ENCODE data around the gene MAGI2. TPM values are rescaled to one million over a fixed set of nuclear protein-coding genes. Genes with fewer than 3 reads are reported as not detected.

The MAGI2 gene
- polyA plus RNA-seq, result 1 to 10 TPM in 3 of 4 donors, under 1 TPM in 1; 0.22 to 2.1 (median 1.5) TPM
- long read RNA-seq, donor 1, result 0 reads
- long read RNA-seq, donor 2, result 0 reads
- long read RNA-seq, donor 3, result 0 reads
- long read RNA-seq, donor 4, result 0 reads
- long read RNA-seq, donor 5, result 0 reads
- long read RNA-seq, donor 6, result 0 reads
- long read RNA-seq, donor 7, partial matches to known transcripts, result 40 of 79 reads
- long read RNA-seq, donor 7, other reads (novel, unspliced or antisense), result 39 of 79 reads
- long read RNA-seq, donor 8, result 0 reads
- long read RNA-seq, donor 9, result 0 reads
- long read RNA-seq, donor 10, result 0 reads

DNA sequence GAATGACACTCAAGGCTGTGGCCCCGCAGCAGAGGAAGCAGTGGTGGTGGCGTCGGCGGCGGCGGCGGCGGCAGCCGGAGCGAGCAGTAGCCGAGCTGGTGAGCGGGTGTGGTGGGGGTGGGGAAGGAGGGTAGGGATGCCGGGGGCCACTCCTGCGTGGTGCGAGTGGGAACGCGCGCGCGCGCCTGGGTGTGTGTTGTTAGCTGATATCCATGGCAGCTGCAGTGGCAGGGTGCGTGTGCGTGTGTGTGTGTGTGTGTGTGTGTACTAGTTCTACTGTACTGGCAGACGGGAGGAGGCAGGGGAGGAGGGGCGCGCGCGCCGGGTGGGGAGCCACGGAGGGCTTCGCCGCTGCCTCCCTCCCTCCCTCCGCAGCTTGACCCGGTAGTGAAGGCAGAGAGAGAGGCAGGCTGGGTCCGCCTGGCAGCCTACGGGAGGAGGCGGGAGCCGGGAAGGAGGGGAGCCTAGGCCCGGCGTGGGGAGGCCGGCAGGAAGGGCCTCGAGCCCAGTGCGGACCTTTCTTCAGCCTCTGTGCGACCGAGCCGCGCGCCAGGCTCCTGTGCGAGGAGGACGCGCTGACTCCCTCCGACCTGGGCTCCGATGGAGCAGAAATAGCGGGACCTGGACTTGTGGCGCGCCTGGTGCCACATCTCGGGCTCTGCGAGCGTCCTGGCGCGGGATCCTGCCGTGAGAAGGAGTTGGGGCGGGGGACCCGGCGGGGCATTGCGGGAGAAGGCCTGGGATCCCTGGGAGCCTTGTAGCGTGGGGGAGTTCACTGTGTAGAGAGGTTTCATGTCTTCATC, at the start of gene MAGI2:
Gene MAGI2, minus strand, starts transcription at position 110 of the 803 bp plus-strand sequence. CDS start 347 bp downstream, outside the sequence.
- 1 to 6% (median 3%) methylated on average over 57 to 67 of the region's 67 CpGs for WGBS, 3 donors
- Histone ChIP-seq H3K36me3 (ENCODE audit: control insufficient read depth in 3 of 3, insufficient read depth in 2 of 3, low read depth in 1 of 3, low read length in 3 of 3) (no peaks in the 10 kb centered on the region), H3K4me3 (ENCODE audit: low read depth in 1 of 3, low read length in 3 of 3) (peak within 1 kb of the TSS; percentile 32 to 71 (median 37)), H3K27ac (ENCODE audit: low read depth in 1 of 3, low read length in 2 of 3) (peak within 1 kb of the TSS; percentile 37 to 82 (median 63)), H3K9me3 (ENCODE audit: control insufficient read depth in 2 of 2, insufficient read depth in 1 of 2, low read depth in 1 of 2, low read length in 1 of 2) (no peaks in the 10 kb centered on the region), H3K4me1 (ENCODE audit: control insufficient read depth in 3 of 3, insufficient read depth in 2 of 3, low read depth in 1 of 3, low read length in 2 of 3) (peaks cover 0 to 7% (median 0%) of the 10 kb centered on the region in 3 donors), H3K27me3 (ENCODE audit: control insufficient read depth in 3 of 3, insufficient read depth in 3 of 3, low read length in 3 of 3) (peaks cover 9 to 51% (median 15%) of the 10 kb centered on the region in 3 donors)
- FAIRE-seq (no peak), DNase-seq (peak in 1 of 2 donors; percentile 49)

DNA sequence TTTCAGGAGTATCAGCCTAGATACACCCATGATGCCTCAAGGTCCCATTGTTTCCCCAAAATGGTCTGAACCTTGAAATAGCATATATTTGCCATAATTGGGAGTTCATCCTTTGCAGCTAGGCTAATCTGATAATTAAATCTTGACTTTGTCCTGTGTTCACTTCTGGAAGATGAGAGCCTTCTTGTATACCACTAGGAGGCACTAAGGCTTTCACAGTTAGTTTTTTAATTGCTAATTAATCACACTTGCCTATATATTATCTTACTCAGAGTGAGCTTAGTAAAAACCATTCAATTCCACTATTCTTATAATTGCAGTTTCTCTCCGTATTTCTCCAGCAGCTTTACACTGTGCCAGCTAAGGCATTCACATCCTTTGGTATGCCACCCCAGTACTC, 48.7 kb upstream of the MAGI2 start:
- H3K9me3 ChIP-seq (ENCODE audit: control insufficient read depth in 2 of 2, insufficient read depth in 1 of 2, low read depth in 1 of 2, low read length in 1 of 2), result no peaks in the 10 kb centered on the region
- WGBS, 3 donors, result 66 to 86% (median 69%) methylated on average over 1 of the region's 1 CpG
- no peak overlapping the region for H3K4me3 ChIP-seq (ENCODE audit: low read depth in 1 of 3, low read length in 3 of 3)
- FAIRE-seq, result no peak
- H3K36me3 ChIP-seq (ENCODE audit: control insufficient read depth in 3 of 3, insufficient read depth in 2 of 3, low read depth in 1 of 3, low read length in 3 of 3), result no peaks in the 10 kb centered on the region
- no peaks in the 10 kb centered on the region for H3K4me1 ChIP-seq (ENCODE audit: control insufficient read depth in 3 of 3, insufficient read depth in 2 of 3, low read depth in 1 of 3, low read length in 2 of 3)
- peak in 1 of 2 donors; percentile 7 for DNase-seq
- no peaks in the 10 kb centered on the region for H3K27me3 ChIP-seq (ENCODE audit: control insufficient read depth in 3 of 3, insufficient read depth in 3 of 3, low read length in 3 of 3)
- no peak overlapping the region for H3K27ac ChIP-seq (ENCODE audit: low read depth in 1 of 3, low read length in 2 of 3)

DNA sequence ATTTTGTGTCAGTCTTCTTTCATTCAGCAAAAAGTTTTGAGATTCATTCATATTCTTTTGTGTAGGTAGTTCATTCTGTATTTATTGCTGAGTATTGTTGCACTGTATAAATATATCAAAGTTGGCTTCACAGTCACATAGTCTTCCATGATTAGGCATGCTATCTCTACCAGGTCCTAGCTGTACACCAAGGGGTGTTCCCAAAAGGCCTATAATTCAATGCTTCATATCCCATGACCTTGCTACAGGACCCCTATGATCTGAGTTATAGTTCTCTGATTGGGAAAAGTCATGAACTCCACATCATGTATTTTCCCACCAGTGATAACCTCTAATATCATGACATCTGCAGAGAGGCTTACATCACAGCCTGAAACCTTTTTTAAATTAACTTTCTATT, 47.3 kb upstream of the MAGI2 start:
- FAIRE-seq (no peak), DNase-seq (no peak)
- no peak overlapping the region for H3K27ac ChIP-seq (ENCODE audit: low read depth in 1 of 3, low read length in 2 of 3)
- H3K27me3 ChIP-seq (ENCODE audit: control insufficient read depth in 3 of 3, insufficient read depth in 3 of 3, low read length in 3 of 3), result no peaks in the 10 kb centered on the region
- no peak overlapping the region for H3K4me3 ChIP-seq (ENCODE audit: low read depth in 1 of 3, low read length in 3 of 3)
- no peaks in the 10 kb centered on the region for H3K4me1 ChIP-seq (ENCODE audit: control insufficient read depth in 3 of 3, insufficient read depth in 2 of 3, low read depth in 1 of 3, low read length in 2 of 3)
- no peaks in the 10 kb centered on the region for H3K36me3 ChIP-seq (ENCODE audit: control insufficient read depth in 3 of 3, insufficient read depth in 2 of 3, low read depth in 1 of 3, low read length in 3 of 3)
- no peaks in the 10 kb centered on the region for H3K9me3 ChIP-seq (ENCODE audit: control insufficient read depth in 2 of 2, insufficient read depth in 1 of 2, low read depth in 1 of 2, low read length in 1 of 2)

DNA sequence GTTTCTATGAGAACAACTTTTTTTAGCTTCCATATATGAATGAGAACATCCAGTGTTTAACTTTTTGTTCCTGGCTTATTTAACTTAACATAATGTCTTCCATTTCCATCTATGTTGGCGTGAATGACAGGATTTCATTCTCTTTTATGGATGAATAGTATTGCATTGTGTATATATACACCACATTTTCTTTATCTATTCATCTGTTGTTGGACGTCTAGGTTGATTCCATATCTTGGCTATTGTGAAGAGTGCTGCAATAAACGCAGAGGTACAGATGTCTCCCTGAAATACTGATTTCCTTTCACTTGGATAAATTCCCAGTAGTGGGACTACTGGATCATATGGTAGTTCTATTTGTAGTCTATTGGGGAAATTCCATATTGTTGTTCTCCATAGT, 44.3 kb upstream of the MAGI2 start:
- Histone ChIP-seq H3K9me3 (ENCODE audit: control insufficient read depth in 2 of 2, insufficient read depth in 1 of 2, low read depth in 1 of 2, low read length in 1 of 2) (no peaks in the 10 kb centered on the region), H3K4me1 (ENCODE audit: control insufficient read depth in 3 of 3, insufficient read depth in 2 of 3, low read depth in 1 of 3, low read length in 2 of 3) (no peaks in the 10 kb centered on the region), H3K4me3 (ENCODE audit: low read depth in 1 of 3, low read length in 3 of 3) (no peak overlapping the region), H3K36me3 (ENCODE audit: control insufficient read depth in 3 of 3, insufficient read depth in 2 of 3, low read depth in 1 of 3, low read length in 3 of 3) (no peaks in the 10 kb centered on the region), H3K27me3 (ENCODE audit: control insufficient read depth in 3 of 3, insufficient read depth in 3 of 3, low read length in 3 of 3) (no peaks in the 10 kb centered on the region), H3K27ac (ENCODE audit: low read depth in 1 of 3, low read length in 2 of 3) (no peak overlapping the region)
- FAIRE-seq (no peak), DNase-seq (no peak)
- whole genome bisulfite sequencing, 3 donors, result 51 to 77% (median 59%) methylated on average over 3 of the region's 3 CpGs

DNA sequence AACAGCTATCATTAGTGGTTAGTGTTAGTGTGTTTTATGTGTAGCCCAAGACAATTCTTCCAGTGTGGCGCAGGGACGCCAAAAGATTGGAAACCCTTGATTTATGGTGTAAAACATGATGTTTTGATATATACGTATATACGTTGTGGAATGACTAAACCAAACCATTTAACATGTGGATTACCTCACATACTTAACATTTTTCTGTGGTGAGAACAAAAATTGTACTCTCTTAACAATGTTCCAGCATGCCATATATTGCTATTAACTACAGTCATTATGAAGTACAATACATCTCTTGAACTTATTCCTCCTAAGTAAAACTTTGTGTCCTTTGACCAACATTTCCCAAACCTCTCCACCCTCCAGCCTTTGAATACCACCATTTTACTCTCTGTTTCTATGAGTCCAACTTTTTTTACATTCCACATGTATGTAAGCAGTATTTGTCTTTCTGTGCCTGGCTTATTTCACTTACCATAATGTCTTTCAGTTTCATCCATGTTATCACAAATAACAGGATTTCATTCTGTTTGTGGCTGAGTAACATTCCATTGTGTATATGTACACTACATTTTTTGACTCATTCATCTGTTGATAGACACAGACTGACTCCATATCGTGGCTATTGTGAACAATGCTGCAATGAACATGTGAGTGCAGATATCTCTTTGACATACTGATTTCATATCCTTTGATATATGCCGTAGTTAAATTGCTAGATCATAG, 42.2 kb upstream of the MAGI2 start:
- WGBS, 3 donors, result 76 to 86% (median 80%) methylated on average over 6 of the region's 6 CpGs
- no peaks in the 10 kb centered on the region for H3K36me3 ChIP-seq (ENCODE audit: control insufficient read depth in 3 of 3, insufficient read depth in 2 of 3, low read depth in 1 of 3, low read length in 3 of 3)
- DNase-seq (no peak), FAIRE-seq (no peak)
- H3K9me3 ChIP-seq (ENCODE audit: control insufficient read depth in 2 of 2, insufficient read depth in 1 of 2, low read depth in 1 of 2, low read length in 1 of 2), result no peaks in the 10 kb centered on the region
- H3K4me1 ChIP-seq (ENCODE audit: control insufficient read depth in 3 of 3, insufficient read depth in 2 of 3, low read depth in 1 of 3, low read length in 2 of 3), result no peaks in the 10 kb centered on the region
- H3K27me3 ChIP-seq (ENCODE audit: control insufficient read depth in 3 of 3, insufficient read depth in 3 of 3, low read length in 3 of 3), result no peaks in the 10 kb centered on the region
- H3K27ac ChIP-seq (ENCODE audit: low read depth in 1 of 3, low read length in 2 of 3), result no peak overlapping the region
- H3K4me3 ChIP-seq (ENCODE audit: low read depth in 1 of 3, low read length in 3 of 3), result no peak overlapping the region

GRCh38 chr7:79494046-79494445, 40.6 kb upstream of the MAGI2 start:
- FAIRE-seq, result no peak
- Histone ChIP-seq H3K9me3 (ENCODE audit: control insufficient read depth in 2 of 2, insufficient read depth in 1 of 2, low read depth in 1 of 2, low read length in 1 of 2) (no peaks in the 10 kb centered on the region), H3K27ac (ENCODE audit: low read depth in 1 of 3, low read length in 2 of 3) (no peak overlapping the region), H3K4me1 (ENCODE audit: control insufficient read depth in 3 of 3, insufficient read depth in 2 of 3, low read depth in 1 of 3, low read length in 2 of 3) (no peaks in the 10 kb centered on the region), H3K27me3 (ENCODE audit: control insufficient read depth in 3 of 3, insufficient read depth in 3 of 3, low read length in 3 of 3) (no peaks in the 10 kb centered on the region), H3K36me3 (ENCODE audit: control insufficient read depth in 3 of 3, insufficient read depth in 2 of 3, low read depth in 1 of 3, low read length in 3 of 3) (no peaks in the 10 kb centered on the region), H3K4me3 (ENCODE audit: low read depth in 1 of 3, low read length in 3 of 3) (no peak overlapping the region)
- WGBS, 3 donors, result 58 to 66% (median 61%) methylated on average over 2 of the region's 2 CpGs
- DNase-seq, result no peak

GRCh38 chr7:79489371-79489770, 35.9 kb upstream of the MAGI2 start:
- FAIRE-seq (no peak), DNase-seq (no peak)
- H3K4me3 ChIP-seq (ENCODE audit: low read depth in 1 of 3, low read length in 3 of 3), result no peak overlapping the region
- no peaks in the 10 kb centered on the region for H3K4me1 ChIP-seq (ENCODE audit: control insufficient read depth in 3 of 3, insufficient read depth in 2 of 3, low read depth in 1 of 3, low read length in 2 of 3)
- no peaks in the 10 kb centered on the region for H3K9me3 ChIP-seq (ENCODE audit: control insufficient read depth in 2 of 2, insufficient read depth in 1 of 2, low read depth in 1 of 2, low read length in 1 of 2)
- no peak overlapping the region for H3K27ac ChIP-seq (ENCODE audit: low read depth in 1 of 3, low read length in 2 of 3)
- H3K27me3 ChIP-seq (ENCODE audit: control insufficient read depth in 3 of 3, insufficient read depth in 3 of 3, low read length in 3 of 3), result no peaks in the 10 kb centered on the region
- no peaks in the 10 kb centered on the region for H3K36me3 ChIP-seq (ENCODE audit: control insufficient read depth in 3 of 3, insufficient read depth in 2 of 3, low read depth in 1 of 3, low read length in 3 of 3)

GRCh38 chr7:79478386-79478785, 24.9 kb upstream of the MAGI2 start:
- no peak for DNase-seq
- 70 to 86% (median 82%) methylated on average over 3 of the region's 3 CpGs for WGBS, 3 donors
- no peak overlapping the region for H3K4me3 ChIP-seq (ENCODE audit: low read depth in 1 of 3, low read length in 3 of 3)
- FAIRE-seq, result no peak
- H3K27me3 ChIP-seq (ENCODE audit: control insufficient read depth in 3 of 3, insufficient read depth in 3 of 3, low read length in 3 of 3), result no peaks in the 10 kb centered on the region
- H3K36me3 ChIP-seq (ENCODE audit: control insufficient read depth in 3 of 3, insufficient read depth in 2 of 3, low read depth in 1 of 3, low read length in 3 of 3), result no peaks in the 10 kb centered on the region
- H3K4me1 ChIP-seq (ENCODE audit: control insufficient read depth in 3 of 3, insufficient read depth in 2 of 3, low read depth in 1 of 3, low read length in 2 of 3), result no peaks in the 10 kb centered on the region
- no peak overlapping the region for H3K27ac ChIP-seq (ENCODE audit: low read depth in 1 of 3, low read length in 2 of 3)
- no peaks in the 10 kb centered on the region for H3K9me3 ChIP-seq (ENCODE audit: control insufficient read depth in 2 of 2, insufficient read depth in 1 of 2, low read depth in 1 of 2, low read length in 1 of 2)
